ENCODE measurements around the gene MGAM2. TPM values are rescaled to one million over a fixed set of nuclear protein-coding genes. Genes with fewer than 3 reads are reported as not detected.

The MGAM2 gene
- total and polyA plus RNA-seq, 7 donors, result 0.03 to 0.06 TPM; not detected in 5

GRCh38 chr7:142263598-142264380 lies 152.3 kb downstream of the MGAM2 start:
- Histone ChIP-seq H3K36me3 (ENCODE audit: insufficient read depth in 1 of 2, low read depth in 1 of 2) (no peaks in the 10 kb centered on the region), H3K27me3 (ENCODE audit: insufficient read depth in 3 of 3, low read length in 2 of 3) (no peaks in the 10 kb centered on the region), H3K27ac (no peak overlapping the region), H3K4me3 (no peak overlapping the region), H3K4me1 (no peaks in the 10 kb centered on the region), H3K9me3 (no peaks in the 10 kb centered on the region)
- WGBS, 3 donors, result 65 to 76% (median 71%) methylated on average over 8 of the region's 8 CpGs
- no peak for ATAC-seq
- intact Hi-C loops (cut with DNase I), result no loop called here
- no peak for TF ChIP-seq CTCF (IDR thresholded peaks at IDR 0.05)
- DNase-seq, result no peak

Other genes with a start within 250 kb of the MGAM2 start
- not detected for gene OR9A4, start 195.3 kb upstream of the MGAM2 start, total RNA-seq
- gene OR9A4, start 195.3 kb upstream of the MGAM2 start, polyA plus RNA-seq, result under 1 TPM in 1 of 3 donors, not detected in 2; 0.03 TPM
- gene CLEC5A, start 164.7 kb upstream of the MGAM2 start, total RNA-seq, result 1 to 10 TPM in 1 of 4 donors, under 1 TPM in 2, not detected in 1; 0.34 to 1.2 (median 0.91) TPM
- gene CLEC5A, start 164.7 kb upstream of the MGAM2 start, polyA plus RNA-seq, result under 1 TPM; 0.04 to 0.33 (median 0.11) TPM
- not detected for gene TAS2R38, start 137.9 kb upstream of the MGAM2 start, total RNA-seq
- not detected for gene TAS2R38, start 137.9 kb upstream of the MGAM2 start, polyA plus RNA-seq
- under 1 TPM; 0.28 to 0.74 (median 0.55) TPM for gene MGAM, start 115.8 kb upstream of the MGAM2 start, total RNA-seq
- under 1 TPM; 0.01 to 0.13 (median 0.03) TPM for gene MGAM, start 115.8 kb upstream of the MGAM2 start, polyA plus RNA-seq
- not detected for gene PRSS58, start 146.3 kb downstream of the MGAM2 start, total RNA-seq
- not detected for gene PRSS58, start 146.3 kb downstream of the MGAM2 start, polyA plus RNA-seq